Mucosa of stomach (tissue), 1 donor: ENCODE measurements around the gene SORCS2.

Experiments used
- H3K27me3 ChIP-seq: one replicate; pipeline ENCODE4 v1.7.0; 2013; ENCODE audit warnings: mild to moderate bottlenecking, low read length; ENCODE audit not compliant: control insufficient read depth, insufficient read depth
- H3K36me3 ChIP-seq: one replicate; pipeline ENCODE4 v1.7.0; 2013; ENCODE audit warnings: low read length; ENCODE audit not compliant: control insufficient read depth, insufficient read depth
- H3K4me1 ChIP-seq: one replicate; pipeline ENCODE4 v1.7.0; 2013; ENCODE audit warnings: mild to moderate bottlenecking, low read length; ENCODE audit not compliant: control insufficient read depth, insufficient read depth
- H3K4me3 ChIP-seq: one replicate; pipeline ENCODE4 v1.7.0; 2013; ENCODE audit warnings: low read length
- H3K9ac ChIP-seq: one replicate; pipeline ENCODE4 v1.7.0; 2013; ENCODE audit warnings: mild to moderate bottlenecking, low read length, moderate library complexity
- H3K9me3 ChIP-seq: one replicate; pipeline ENCODE4 v1.7.0; 2013; ENCODE audit warnings: mild to moderate bottlenecking, low read length, moderate library complexity; ENCODE audit not compliant: control insufficient read depth
- donor health status: Pancreatic carcinoma.

SORCS2 gene

DNA sequence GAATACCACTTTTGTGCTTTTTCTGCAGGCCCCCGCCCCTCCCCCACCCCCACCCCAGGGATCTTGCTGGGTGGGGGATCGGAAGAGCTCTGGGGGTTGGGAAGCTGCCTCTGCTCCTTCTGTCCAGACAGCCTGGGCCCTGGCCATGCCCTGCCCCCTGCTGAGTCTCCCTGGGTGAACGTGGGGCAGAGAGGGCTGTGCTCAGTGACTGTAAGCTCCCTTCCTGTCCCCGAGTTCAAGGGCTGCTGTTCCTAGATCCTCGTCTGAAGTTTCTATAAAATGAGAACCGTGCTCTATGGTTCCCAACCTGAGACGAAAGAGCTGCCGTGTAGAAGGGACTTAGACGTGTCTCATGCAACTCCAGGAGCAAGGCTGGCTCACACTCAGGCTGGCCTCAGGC, 105.0 kb downstream of the SORCS2 start:
- H3K9me3 ChIP-seq = no peaks in the 10 kb centered on the region
- peaks cover 4% of the 10 kb centered on the region for H3K27me3 ChIP-seq
- H3K4me3 ChIP-seq = no peak overlapping the region
- H3K4me1 ChIP-seq = no peaks in the 10 kb centered on the region
- no peak overlapping the region for H3K9ac ChIP-seq
- no peaks in the 10 kb centered on the region for H3K36me3 ChIP-seq

DNA sequence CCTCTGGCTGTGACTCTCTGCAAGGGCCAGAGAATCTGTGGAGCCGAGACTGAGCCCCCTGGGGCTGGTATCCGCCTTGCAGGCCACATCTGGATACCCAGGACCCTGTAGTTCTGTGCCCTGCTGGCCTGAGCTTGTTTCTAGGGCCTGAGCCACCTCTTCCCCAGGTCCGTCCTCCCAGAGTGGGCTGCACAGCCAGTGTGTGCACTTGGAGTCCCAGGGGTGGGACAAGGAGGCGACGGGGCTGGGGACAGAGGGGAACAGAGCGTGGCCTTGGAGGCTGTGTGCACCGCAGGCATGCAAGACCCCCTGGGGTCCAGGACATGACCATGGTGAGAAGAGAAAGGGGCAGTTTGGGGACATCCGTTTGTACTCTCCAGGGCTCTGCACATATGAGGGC, 105.5 kb downstream of the SORCS2 start:
- H3K4me1 ChIP-seq = no peaks in the 10 kb centered on the region
- H3K27me3 ChIP-seq = peaks cover 5% of the 10 kb centered on the region
- H3K9me3 ChIP-seq = no peaks in the 10 kb centered on the region
- H3K36me3 ChIP-seq = no peaks in the 10 kb centered on the region
- no peak overlapping the region for H3K9ac ChIP-seq
- no peak overlapping the region for H3K4me3 ChIP-seq

GRCh38 chr4:7298619-7299009, 106.3 kb downstream of the SORCS2 start:
- Histone ChIP-seq H3K4me1 (no peaks in the 10 kb centered on the region), H3K9me3 (no peaks in the 10 kb centered on the region)

GRCh38 chr4:7299010-7299907, 106.9 kb downstream of the SORCS2 start:
- H3K9me3 ChIP-seq = no peaks in the 10 kb centered on the region
- H3K36me3 ChIP-seq = no peaks in the 10 kb centered on the region
- no peaks in the 10 kb centered on the region for H3K4me1 ChIP-seq
- no peak overlapping the region for H3K4me3 ChIP-seq
- no peak overlapping the region for H3K9ac ChIP-seq
- H3K27me3 ChIP-seq = peaks cover 5% of the 10 kb centered on the region

More at GRCh38 chr4:7298619-7299009, 106.3 kb downstream of the SORCS2 start:
- no peak overlapping the region for H3K4me3 ChIP-seq
- H3K36me3 ChIP-seq = no peaks in the 10 kb centered on the region
- no peak overlapping the region for H3K9ac ChIP-seq
- peaks cover 5% of the 10 kb centered on the region for H3K27me3 ChIP-seq

GRCh38 chr4:7299908-7300710, 107.8 kb downstream of the SORCS2 start:
- Histone ChIP-seq H3K4me1 (no peaks in the 10 kb centered on the region), H3K4me3 (no peak overlapping the region), H3K9ac (no peak overlapping the region), H3K27me3 (peaks cover 5% of the 10 kb centered on the region), H3K9me3 (no peaks in the 10 kb centered on the region), H3K36me3 (no peaks in the 10 kb centered on the region)

GRCh38 chr4:7300711-7301095, 108.4 kb downstream of the SORCS2 start:
- Histone ChIP-seq H3K9ac (no peak overlapping the region), H3K4me3 (no peak overlapping the region), H3K4me1 (no peaks in the 10 kb centered on the region), H3K9me3 (no peaks in the 10 kb centered on the region), H3K27me3 (peaks cover 5% of the 10 kb centered on the region), H3K36me3 (no peaks in the 10 kb centered on the region)

DNA sequence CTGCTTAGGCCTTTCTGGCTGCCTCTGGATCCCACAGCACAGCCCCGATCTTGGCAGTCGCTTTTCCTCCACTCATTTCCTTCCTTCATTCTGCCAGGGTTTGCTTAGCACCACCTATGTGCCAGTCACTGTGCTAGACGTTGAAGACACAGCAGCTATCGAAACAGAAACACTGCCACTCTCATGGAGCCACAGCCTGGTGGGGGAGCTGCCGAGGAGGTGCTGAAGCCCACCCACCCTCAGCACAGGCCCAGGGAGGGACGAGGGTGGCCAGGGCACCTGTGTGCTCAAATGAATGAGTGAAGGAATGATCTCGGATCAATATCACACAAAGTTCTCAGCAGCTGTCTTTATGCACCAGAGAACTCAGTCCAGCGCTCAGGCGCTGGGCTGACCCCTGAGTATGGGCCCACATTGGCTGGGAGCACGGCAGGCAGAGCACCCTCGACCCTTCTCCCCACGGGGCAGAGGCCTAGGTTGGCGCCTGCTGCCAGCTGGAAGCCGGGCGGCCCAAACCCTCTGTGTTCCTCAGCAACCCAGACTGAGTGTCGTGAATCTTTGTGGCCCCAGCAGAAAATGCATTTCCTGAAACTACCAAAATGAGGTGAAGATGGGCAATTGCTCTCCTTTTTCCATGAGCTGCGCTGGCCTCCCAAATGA, 108.9 kb downstream of the SORCS2 start:
- H3K4me1 ChIP-seq = no peaks in the 10 kb centered on the region
- peaks cover 7% of the 10 kb centered on the region for H3K27me3 ChIP-seq
- H3K36me3 ChIP-seq = no peaks in the 10 kb centered on the region
- H3K9ac ChIP-seq = no peak overlapping the region
- H3K9me3 ChIP-seq = no peaks in the 10 kb centered on the region
- H3K4me3 ChIP-seq = no peak overlapping the region

DNA sequence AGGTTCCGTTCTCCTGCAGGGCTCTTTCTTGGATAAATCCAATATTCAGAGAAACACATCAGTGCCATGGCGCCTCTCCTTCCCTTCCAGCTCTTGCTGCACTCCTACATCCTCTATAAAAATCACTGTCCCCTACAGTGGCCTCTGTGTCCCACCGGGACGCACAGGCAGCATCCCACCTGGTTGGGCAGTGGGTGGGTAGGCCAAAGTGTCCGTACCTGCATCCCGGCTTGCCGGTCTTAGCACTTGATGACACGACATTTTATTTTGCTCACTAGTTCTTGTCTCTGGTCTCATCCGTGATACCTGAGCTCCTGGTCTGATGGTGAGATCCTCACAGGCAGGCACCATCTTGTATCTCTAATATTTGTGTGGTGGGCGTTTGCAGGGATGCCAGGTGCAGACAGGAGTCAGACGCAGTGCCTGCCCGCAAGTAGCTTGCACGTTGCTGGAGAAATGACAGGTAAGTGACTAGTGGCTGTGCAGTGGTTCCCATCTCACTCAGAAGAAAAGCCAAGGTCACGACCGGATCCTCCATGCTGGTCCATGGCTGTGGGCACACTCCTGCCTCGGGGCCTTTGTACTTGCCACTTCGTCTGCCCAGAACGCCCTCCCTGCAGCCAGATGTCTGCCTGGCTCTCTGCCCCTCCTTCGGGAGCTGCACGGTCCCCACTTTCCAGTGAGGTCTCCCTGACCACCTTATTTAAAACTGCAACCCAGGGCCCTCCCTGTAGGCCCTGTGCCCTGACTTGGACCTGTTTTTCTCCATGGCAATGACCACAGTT, 109.7 kb downstream of the SORCS2 start:
- Histone ChIP-seq H3K9me3 (no peaks in the 10 kb centered on the region), H3K27me3 (peaks cover 10% of the 10 kb centered on the region), H3K4me3 (no peak overlapping the region), H3K9ac (no peak overlapping the region), H3K4me1 (no peaks in the 10 kb centered on the region), H3K36me3 (no peaks in the 10 kb centered on the region)

GRCh38 chr4:7302781-7303404, 110.6 kb downstream of the SORCS2 start:
- H3K9ac ChIP-seq = no peak overlapping the region
- no peaks in the 10 kb centered on the region for H3K4me1 ChIP-seq
- H3K9me3 ChIP-seq = no peaks in the 10 kb centered on the region
- H3K4me3 ChIP-seq = no peak overlapping the region
- no peaks in the 10 kb centered on the region for H3K36me3 ChIP-seq
- peaks cover 10% of the 10 kb centered on the region for H3K27me3 ChIP-seq

GRCh38 chr4:7303561-7303960, 111.2 kb downstream of the SORCS2 start:
- Histone ChIP-seq H3K36me3 (no peaks in the 10 kb centered on the region), H3K4me3 (no peak overlapping the region), H3K9me3 (no peaks in the 10 kb centered on the region), H3K9ac (no peak overlapping the region), H3K4me1 (no peaks in the 10 kb centered on the region), H3K27me3 (peaks cover 10% of the 10 kb centered on the region)

- Histone ChIP-seq H3K4me1 (no peaks in the 10 kb centered on the region), H3K9ac (no peak overlapping the region), H3K36me3 (no peaks in the 10 kb centered on the region), H3K27me3 (peaks cover 10% of the 10 kb centered on the region), H3K9me3 (no peaks in the 10 kb centered on the region), H3K4me3 (no peak overlapping the region)
These were observed 112.1 kb downstream of the SORCS2 start for GRCh38 chr4:7304436-7304835.
